Nephron progenitor cell (in vitro differentiated cells): ENCODE data around the gene CDH4.

Experiments used
- DNase-seq: peaks from one replicate; pipeline ENCODE4 v3.0.0; 2021
- H3K27ac Mint-ChIP-seq: 2 replicates; pipeline ENCODE4 v1.8.0; 2021; ENCODE audit warnings: mild to moderate bottlenecking, moderate library complexity, mixed read lengths
- H3K27me3 Mint-ChIP-seq: 2 replicates; pipeline ENCODE4 v1.8.0; 2021; ENCODE audit warnings: mild to moderate bottlenecking, low read depth, mixed read lengths; ENCODE audit not compliant: poor library complexity
- H3K36me3 Mint-ChIP-seq: 2 replicates; pipeline ENCODE4 v1.8.0; 2021; ENCODE audit warnings: low read depth, mixed read lengths
- H3K4me1 Mint-ChIP-seq: 2 replicates; pipeline ENCODE4 v1.8.0; 2021; ENCODE audit warnings: mixed read lengths
- H3K4me3 Mint-ChIP-seq: 2 replicates; pipeline ENCODE4 v1.8.0; 2021; ENCODE audit warnings: mild to moderate bottlenecking, moderate library complexity, mixed read lengths
- H3K9me3 Mint-ChIP-seq: 2 replicates; pipeline ENCODE4 v1.8.0; 2021; ENCODE audit warnings: mild to moderate bottlenecking, moderate library complexity, mixed read lengths
- CTCF ChIP-seq: fragments of 200-600 bp; sonication (generic); IDR thresholded peaks from 2 replicates; pipeline ENCODE4 v1.5.0; 2021; ENCODE audit warnings: antibody characterized with exemption

CDH4 gene

GRCh38 chr20:61340157-61340556 is 88.1 kb downstream of the CDH4 start:
- Mint-ChIP-seq H3K27ac (no peak overlapping the region), H3K9me3 (peaks cover 7% of the 10 kb centered on the region), H3K4me3 (no peak overlapping the region), H3K4me1 (no peaks in the 10 kb centered on the region), H3K27me3 (peaks cover 3% of the 10 kb centered on the region), H3K36me3 (no peaks in the 10 kb centered on the region)
- DNase-seq: no peak
- no peak for TF ChIP-seq CTCF

GRCh38 chr20:61341605-61342004 is 89.5 kb downstream of the CDH4 start:
- no peaks in the 10 kb centered on the region for H3K36me3 Mint-ChIP-seq
- peaks cover 4% of the 10 kb centered on the region for H3K27me3 Mint-ChIP-seq
- no peak overlapping the region for H3K27ac Mint-ChIP-seq
- H3K9me3 Mint-ChIP-seq: peaks cover 11% of the 10 kb centered on the region
- DNase-seq: no peak
- no peaks in the 10 kb centered on the region for H3K4me1 Mint-ChIP-seq
- no peak overlapping the region for H3K4me3 Mint-ChIP-seq
- no peak for TF ChIP-seq CTCF

GRCh38 chr20:61343934-61344333 is 91.9 kb downstream of the CDH4 start:
- no peak overlapping the region for H3K27ac Mint-ChIP-seq
- no peak overlapping the region for H3K4me3 Mint-ChIP-seq
- H3K4me1 Mint-ChIP-seq: peaks cover 6% of the 10 kb centered on the region
- peaks cover 4% of the 10 kb centered on the region for H3K36me3 Mint-ChIP-seq
- TF ChIP-seq CTCF: no peak
- H3K9me3 Mint-ChIP-seq: peaks cover 32% of the 10 kb centered on the region
- no peak for DNase-seq
- H3K27me3 Mint-ChIP-seq: peaks cover 10% of the 10 kb centered on the region

GRCh38 chr20:61345656-61346055 is 93.6 kb downstream of the CDH4 start:
- Mint-ChIP-seq H3K27me3 (peaks cover 13% of the 10 kb centered on the region), H3K27ac (no peak overlapping the region), H3K36me3 (peaks cover 4% of the 10 kb centered on the region), H3K9me3 (peaks cover 32% of the 10 kb centered on the region), H3K4me3 (no peak overlapping the region), H3K4me1 (peaks cover 17% of the 10 kb centered on the region)
- no peak for DNase-seq
- no peak for TF ChIP-seq CTCF

- no peak for DNase-seq
- H3K4me1 Mint-ChIP-seq: peaks cover 28% of the 10 kb centered on the region
- H3K27me3 Mint-ChIP-seq: peaks cover 13% of the 10 kb centered on the region
- H3K27ac Mint-ChIP-seq: no peak overlapping the region
- H3K36me3 Mint-ChIP-seq: peaks cover 4% of the 10 kb centered on the region
- no peak overlapping the region for H3K4me3 Mint-ChIP-seq
- TF ChIP-seq CTCF: no peak
- H3K9me3 Mint-ChIP-seq: peaks cover 32% of the 10 kb centered on the region
These were observed 94.9 kb downstream of the CDH4 start for GRCh38 chr20:61346996-61347395.

GRCh38 chr20:61347443-61347842 is 95.4 kb downstream of the CDH4 start:
- no peak for TF ChIP-seq CTCF
- Mint-ChIP-seq H3K36me3 (peaks cover 4% of the 10 kb centered on the region), H3K4me1 (peaks cover 32% of the 10 kb centered on the region), H3K27ac (no peak overlapping the region), H3K9me3 (peaks cover 32% of the 10 kb centered on the region), H3K27me3 (peaks cover 13% of the 10 kb centered on the region), H3K4me3 (no peak overlapping the region)
- no peak for DNase-seq
